ENCODE measurements around the gene MXD3.
"Not testable (repeated sequence)": the region's sequence is repeated elsewhere in the genome, so short reads cannot be mapped to it uniquely, and the experiment has no call there.

The MXD3 gene

DNA sequence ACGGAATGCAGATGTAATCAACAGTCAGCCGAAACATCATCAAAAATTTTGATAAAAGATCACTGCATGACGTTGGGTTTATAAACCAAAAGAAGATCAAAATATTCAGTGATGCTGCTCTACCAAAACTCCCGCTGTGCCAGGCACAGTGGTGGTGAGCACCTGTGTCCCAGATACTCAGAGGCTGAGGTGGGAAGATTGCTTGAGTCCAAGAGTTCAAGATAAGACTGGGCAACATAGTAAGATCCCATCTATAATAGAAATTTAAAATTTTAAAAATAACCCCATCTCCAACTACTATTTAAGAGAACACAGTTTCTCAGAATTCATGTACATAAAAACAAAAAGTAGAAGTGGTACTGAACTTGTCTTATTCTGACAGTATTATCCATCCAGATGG, 36.0 kb upstream of the MXD3 start:
- Histone ChIP-seq H3K36me3 (peaks cover 34% of the 10 kb centered on the region), H3K4me1 (peaks cover 2% of the 10 kb centered on the region), H3K4me3 (ENCODE audit: low read depth, low read length) (no peak overlapping the region), H3K9me3 (no peaks in the 10 kb centered on the region), H3K27me3 (no peaks in the 10 kb centered on the region)
- TF ChIP-seq, protein P1, sequence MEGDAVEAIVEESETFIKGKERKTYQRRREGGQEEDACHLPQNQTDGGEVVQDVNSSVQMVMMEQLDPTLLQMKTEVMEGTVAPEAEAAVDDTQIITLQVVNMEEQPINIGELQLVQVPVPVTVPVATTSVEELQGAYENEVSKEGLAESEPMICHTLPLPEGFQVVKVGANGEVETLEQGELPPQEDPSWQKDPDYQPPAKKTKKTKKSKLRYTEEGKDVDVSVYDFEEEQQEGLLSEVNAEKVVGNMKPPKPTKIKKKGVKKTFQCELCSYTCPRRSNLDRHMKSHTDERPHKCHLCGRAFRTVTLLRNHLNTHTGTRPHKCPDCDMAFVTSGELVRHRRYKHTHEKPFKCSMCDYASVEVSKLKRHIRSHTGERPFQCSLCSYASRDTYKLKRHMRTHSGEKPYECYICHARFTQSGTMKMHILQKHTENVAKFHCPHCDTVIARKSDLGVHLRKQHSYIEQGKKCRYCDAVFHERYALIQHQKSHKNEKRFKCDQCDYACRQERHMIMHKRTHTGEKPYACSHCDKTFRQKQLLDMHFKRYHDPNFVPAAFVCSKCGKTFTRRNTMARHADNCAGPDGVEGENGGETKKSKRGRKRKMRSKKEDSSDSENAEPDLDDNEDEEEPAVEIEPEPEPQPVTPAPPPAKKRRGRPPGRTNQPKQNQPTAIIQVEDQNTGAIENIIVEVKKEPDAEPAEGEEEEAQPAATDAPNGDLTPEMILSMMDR (IDR thresholded peaks at IDR 0.05; ENCODE audit: low read depth, low read length) = no peak
- DNase-seq = no peak

DNA sequence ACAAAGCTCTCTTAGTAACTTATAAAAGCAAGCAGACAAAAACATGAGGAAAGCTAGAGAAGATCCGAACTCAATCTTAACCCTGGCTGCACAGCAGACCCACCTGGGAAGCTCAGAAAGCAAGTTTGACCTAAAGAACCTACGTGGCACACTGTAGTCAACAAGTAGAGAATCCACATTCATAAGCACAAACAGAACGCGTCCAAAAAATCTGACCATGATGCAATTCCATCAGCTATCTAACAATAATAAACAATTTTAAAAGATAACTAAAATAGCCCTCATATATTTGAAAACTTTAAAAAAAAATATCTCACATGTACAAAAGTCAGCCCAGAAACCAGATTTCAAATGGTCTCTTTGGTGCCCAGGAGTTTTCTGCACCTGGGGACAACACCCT, 35.1 kb upstream of the MXD3 start:
- Histone ChIP-seq H3K36me3 (peaks cover 37% of the 10 kb centered on the region), H3K4me1 (no peaks in the 10 kb centered on the region; the same call in 1 of the 2 replicates), H3K4me3 (ENCODE audit: low read depth, low read length) (no peak overlapping the region), H3K9me3 (no peaks in the 10 kb centered on the region), H3K27me3 (no peaks in the 10 kb centered on the region)
- DNase-seq = no peak
- TF ChIP-seq, protein P1 (IDR thresholded peaks at IDR 0.05; ENCODE audit: low read depth, low read length) = no peak

DNA sequence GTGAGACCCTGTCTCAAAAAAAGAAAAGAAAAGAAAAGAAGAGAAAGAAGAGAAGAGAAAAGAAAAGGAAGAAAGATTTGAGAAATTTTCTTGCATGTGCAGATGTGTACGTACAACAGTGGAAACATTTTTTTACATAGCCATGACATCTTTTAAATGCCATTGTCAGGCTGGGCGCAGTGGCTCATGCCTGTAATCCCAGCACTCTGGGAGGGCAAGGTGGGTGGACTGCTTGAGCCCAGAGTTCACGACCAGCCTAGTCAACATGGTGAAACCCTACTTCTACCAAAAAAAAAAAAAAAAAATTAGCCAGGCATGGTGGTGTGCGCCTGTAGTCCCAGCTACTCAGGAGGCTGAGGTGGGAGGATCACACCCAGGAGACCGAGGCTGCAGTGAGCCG, 33.2 kb upstream of the MXD3 start:
- no peak overlapping the region for H3K4me3 ChIP-seq (ENCODE audit: low read depth, low read length)
- no peak for DNase-seq
- H3K9me3 ChIP-seq = no peaks in the 10 kb centered on the region
- peaks cover 40% of the 10 kb centered on the region for H3K36me3 ChIP-seq
- TF ChIP-seq, protein P1 (IDR thresholded peaks at IDR 0.05; ENCODE audit: low read depth, low read length) = no peak
- no peaks in the 10 kb centered on the region for H3K27me3 ChIP-seq
- no peaks in the 10 kb centered on the region; the same call in 1 of the 2 replicates for H3K4me1 ChIP-seq

DNA sequence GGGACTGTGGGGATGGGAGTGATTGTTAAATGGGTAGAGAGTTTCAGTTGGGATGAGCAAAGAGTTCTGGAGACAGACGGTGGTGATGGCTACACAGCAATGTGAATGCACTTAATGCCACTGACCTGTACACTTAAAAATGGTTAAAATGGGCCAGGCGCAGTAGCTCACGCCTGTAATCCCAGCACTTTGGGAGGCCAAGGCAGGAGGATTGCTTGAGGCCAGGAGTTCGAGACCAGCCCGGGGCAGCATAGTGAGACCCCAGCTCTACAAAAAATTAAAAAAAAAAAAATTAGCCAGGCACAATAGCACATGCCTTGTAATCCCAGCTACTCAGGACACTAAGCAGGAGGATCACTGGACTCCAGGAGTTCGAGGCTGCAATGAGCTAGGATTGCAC, 32.1 kb upstream of the MXD3 start:
- no peaks in the 10 kb centered on the region for H3K27me3 ChIP-seq
- no peaks in the 10 kb centered on the region; the same call in 1 of the 2 replicates for H3K4me1 ChIP-seq
- H3K4me3 ChIP-seq (ENCODE audit: low read depth, low read length) = no peak overlapping the region
- H3K36me3 ChIP-seq = peaks cover 37% of the 10 kb centered on the region
- no peaks in the 10 kb centered on the region for H3K9me3 ChIP-seq
- TF ChIP-seq, protein P1 (IDR thresholded peaks at IDR 0.05; ENCODE audit: low read depth, low read length) = no peak
- DNase-seq = no peak

DNA sequence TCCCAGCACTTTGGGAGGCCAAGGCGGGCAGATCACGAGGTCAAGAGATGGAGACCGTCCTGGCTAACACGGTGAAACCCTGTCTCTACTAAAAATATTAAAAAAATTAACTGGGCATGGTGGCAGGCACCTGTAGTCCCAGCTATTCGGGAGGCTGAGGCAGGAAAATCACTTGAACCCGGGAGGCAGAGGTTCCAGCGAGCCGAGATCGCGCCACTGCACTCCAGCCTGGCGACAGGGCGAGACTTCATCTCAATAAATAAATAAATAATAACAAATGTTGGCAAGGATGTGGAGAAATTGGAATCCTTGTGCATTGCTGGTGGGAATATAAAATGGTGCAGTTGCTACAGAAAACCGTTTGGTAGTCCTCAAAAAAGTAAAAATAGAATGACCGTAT, 31.3 kb upstream of the MXD3 start:
- H3K4me3 ChIP-seq (ENCODE audit: low read depth, low read length); H3K9me3 ChIP-seq; H3K27me3 ChIP-seq; H3K4me1 ChIP-seq; DNase-seq: not testable (repeated sequence)
- H3K36me3 ChIP-seq = peaks cover 44% of the 10 kb centered on the region

DNA sequence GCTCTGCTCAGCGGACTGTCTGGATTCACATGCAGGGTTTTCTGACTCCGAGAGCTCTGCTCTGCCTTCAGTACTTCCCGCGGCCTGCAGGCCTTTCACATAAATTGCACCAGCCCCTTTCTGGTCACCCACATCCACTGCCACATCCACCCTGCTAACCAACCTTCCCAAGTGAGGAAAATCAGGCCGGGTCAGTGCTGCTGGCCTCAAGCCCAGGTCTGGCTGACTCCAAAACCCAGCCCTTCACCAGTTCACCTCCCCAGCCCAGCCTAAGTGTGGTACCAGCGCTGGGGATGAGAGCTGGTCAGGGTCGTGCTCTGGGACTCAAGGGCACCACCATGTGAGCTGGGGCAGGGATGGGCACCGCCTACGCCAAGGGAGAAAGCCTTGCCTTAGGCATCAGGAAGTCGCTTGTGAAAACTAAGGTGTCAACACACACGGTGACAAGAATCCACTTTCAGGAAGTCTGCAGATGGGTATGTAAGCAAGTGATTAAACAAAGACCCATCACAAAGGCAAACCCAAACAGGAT, 27.5 kb upstream of the MXD3 start:
- Histone ChIP-seq H3K27me3 (no peaks in the 10 kb centered on the region), H3K9me3 (no peaks in the 10 kb centered on the region), H3K4me1 (peaks cover 11% of the 10 kb centered on the region), H3K36me3 (peaks cover 60% of the 10 kb centered on the region), H3K4me3 (ENCODE audit: low read depth, low read length) (no peak overlapping the region)
- TF ChIP-seq, protein P1 (IDR thresholded peaks at IDR 0.05; ENCODE audit: low read depth, low read length) = no peak
- no peak for DNase-seq

Data from BE2C (cell line).